K562 (cell line): ENCODE data around the gene EEFSEC. TPM values are rescaled to one million over a fixed set of nuclear protein-coding genes. Genes with fewer than 3 reads are reported as not detected.

ENCODE experiments used
- ATAC-seq: fragments of 200-7000 bp; cut with Tn5 transposase; 3 replicates; pipeline ENCODE4 v1.9.1; 2020; ENCODE audit warnings: moderate library complexity
- BruUV-seq: library from RNA; stranded (reverse); fragments of 400-500 nt; replicated peaks from 2 replicates; lab custom pipeline; 2021; lab: Mats Ljungman, UMichigan
- CTCF ChIA-PET: fragments of 300-600 bp; formaldehyde crosslinking; extraction: SDS; loops from one replicate; lab custom pipeline; 2021; ENCODE audit warnings: low intra/inter-chr PET ratio; lab: Yijun Ruan, JAX
- POLR2A ChIA-PET: fragments of 300-600, 350-650 bp; sonication (Branson Sonifier 250); formaldehyde crosslinking; extraction: SDS; loops from one replicate; lab custom pipeline; 2021; ENCODE audit warnings: antibody characterized with exemption, inconsistent platforms; lab: Yijun Ruan, JAX
- DNase-seq, 4 experiments: peaks; one replicate each; pipeline versions ENCODE4 v3.0.0 to v3.0.0-alpha.2; 2011 to 2018; ENCODE audit warnings: low spot score in 3 of 4, mixed read lengths in 3 of 4; ENCODE audit errors: extremely low read depth in 1 of 4
- FAIRE-seq: peaks from 2 replicates; lab custom pipeline; 2011; peaks lifted over from hg19 to GRCh38; lab: Jason Lieb, UNC
- H2AFZ ChIP-seq: 2 replicates; pipeline ENCODE4 v1.6.0; 2011; ENCODE audit warnings: low read depth, low read length, control low read depth, inconsistent platforms
- H3K27ac ChIP-seq: fragments of 200-600 bp; 3 replicates; pipeline ENCODE4 v1.8.0; 2011; ENCODE audit warnings: low read depth, mild to moderate bottlenecking, control low read depth, inconsistent platforms, low read length, moderate library complexity, mixed read lengths; ENCODE audit errors: extremely low read depth
- H3K27me3 ChIP-seq, 2 experiments: fragments of 300-600 bp in 1 of 2; 2 replicates in 1 of 2; 3 replicates in 1 of 2; pipeline versions ENCODE4 v1.6.0 to v1.8.0; 2011; ENCODE audit warnings: inconsistent platforms in 2 of 2, low read length in 2 of 2, mild to moderate bottlenecking in 1 of 2, mixed read lengths in 1 of 2, moderate library complexity in 1 of 2; ENCODE audit not compliant: control insufficient read depth in 2 of 2, insufficient read depth in 2 of 2
- H3K36me3 ChIP-seq: fragments of 300-600 bp; 3 replicates; pipeline ENCODE4 v1.8.0; 2011; ENCODE audit warnings: mild to moderate bottlenecking, low read length, inconsistent platforms; ENCODE audit not compliant: control insufficient read depth, insufficient read depth
- H3K4me1 ChIP-seq, 2 experiments: fragments of 200-600 bp in 1 of 2; replicated peaks in 1 of 2; 2 replicates in 1 of 2; 3 replicates in 1 of 2; pipeline versions ENCODE4 v1.5.1 to v1.8.0; 2011; ENCODE audit warnings: inconsistent platforms in 2 of 2, low read length in 2 of 2, mild to moderate bottlenecking in 1 of 2, mixed read lengths in 1 of 2, moderate library complexity in 1 of 2; ENCODE audit not compliant: control insufficient read depth in 2 of 2, insufficient read depth in 2 of 2
- H3K4me2 ChIP-seq: 2 replicates; pipeline ENCODE4 v1.6.1; 2011; ENCODE audit warnings: low read length, control low read depth, inconsistent platforms, mixed read lengths; ENCODE audit not compliant: insufficient read depth
- H3K4me3 ChIP-seq: fragments of 200-600 bp; sonication (generic), shearing (Covaris generic); 2 replicates; pipeline ENCODE4 v1.5.1; 2016; ENCODE audit warnings: control low read depth, inconsistent platforms
- H3K79me2 ChIP-seq: fragments of 200-600 bp; 3 replicates; pipeline ENCODE4 v1.8.0; 2011; ENCODE audit warnings: low read length, inconsistent platforms; ENCODE audit not compliant: control insufficient read depth, insufficient read depth
- H3K9ac ChIP-seq, 2 experiments: 2 replicates each; pipeline versions ENCODE4 v1.6.0 to v1.6.1; 2011; ENCODE audit warnings: low read depth in 2 of 2, low read length in 2 of 2, control low read depth in 1 of 2, inconsistent platforms in 1 of 2, mild to moderate bottlenecking in 1 of 2, mixed read lengths in 1 of 2; ENCODE audit not compliant: insufficient read depth in 1 of 2
- H3K9me1 ChIP-seq: one replicate; pipeline ENCODE4 v1.6.0; 2011; ENCODE audit warnings: inconsistent platforms, mild to moderate bottlenecking, low read length, moderate library complexity; ENCODE audit not compliant: control insufficient read depth, insufficient read depth
- H3K9me3 ChIP-seq: replicated peaks from 2 replicates; pipeline ENCODE4 v1.5.1; 2011; ENCODE audit warnings: low read depth, low read length, inconsistent platforms; ENCODE audit not compliant: control insufficient read depth, insufficient read depth
- H4K20me1 ChIP-seq: replicated peaks from 2 replicates; pipeline ENCODE4 v1.6.1; 2011; ENCODE audit warnings: low read length, inconsistent platforms, mixed read lengths; ENCODE audit not compliant: control insufficient read depth, insufficient read depth
- ATF1 ChIP-seq, 2 experiments: fragments of 450-650 bp in 1 of 2; IDR thresholded peaks; 2 replicates each; pipeline ENCODE4 v1.6.1; 2016; ENCODE audit warnings: missing compliant biosample characterization in 1 of 2, missing genetic modification characterization in 1 of 2
- C11orf30 ChIP-seq: fragments of 450-650 bp; IDR thresholded peaks from 2 replicates; pipeline ENCODE4 v1.6.1; 2016; ENCODE audit warnings: low read depth, mild to moderate bottlenecking
- EGR1 ChIP-seq: fragments of 450-650 bp; conservative IDR thresholded peaks from 2 replicates; pipeline ENCODE4 v1.6.1; 2017; ENCODE audit warnings: mild to moderate bottlenecking
- FIP1L1 ChIP-seq: fragments of 200-400 bp; formaldehyde crosslinking; IDR thresholded peaks from 2 replicates; pipeline ENCODE4 v1.6.1; 2018; ENCODE audit warnings: mild to moderate bottlenecking, low read depth, low read length; ENCODE audit not compliant: poor library complexity, severe bottlenecking
- HLTF ChIP-seq: fragments of 450-650 bp; IDR thresholded peaks from 2 replicates; pipeline ENCODE4 v1.6.1; 2016
- MTA2 ChIP-seq: fragments of 450-650 bp; IDR thresholded peaks from 2 replicates; pipeline ENCODE4 v1.6.1; 2016; ENCODE audit warnings: low read depth
- NONO ChIP-seq, 2 experiments: fragments of 200-400 bp in 1 of 2; fragments of 450-650 bp in 1 of 2; formaldehyde crosslinking in 1 of 2; IDR thresholded peaks; 2 replicates each; pipeline ENCODE4 v1.6.1; 2017; ENCODE audit warnings: low read depth in 2 of 2, mild to moderate bottlenecking in 2 of 2, moderate library complexity in 2 of 2, low read length in 1 of 2
- POLR3A ChIP-seq: IDR thresholded peaks from 2 replicates; pipeline ENCODE4 v1.6.1; 2011; ENCODE audit warnings: borderline replicate concordance, mild to moderate bottlenecking, moderate library complexity; ENCODE audit not compliant: insufficient read length, insufficient read depth; ENCODE audit errors: extremely low read depth
- RBM25 ChIP-seq: fragments of 200-400 bp; formaldehyde crosslinking; IDR thresholded peaks from 2 replicates; pipeline ENCODE4 v1.6.1; 2018; ENCODE audit warnings: low read length, low read depth, moderate library complexity; ENCODE audit not compliant: severe bottlenecking
- SNIP1 ChIP-seq: fragments of 450-650 bp; IDR thresholded peaks from 2 replicates; pipeline ENCODE4 v1.7.1; 2017; ENCODE audit warnings: low read depth, mild to moderate bottlenecking
- TEAD4 ChIP-seq, 2 experiments: sonication (generic) in 1 of 2; formaldehyde crosslinking in 1 of 2; IDR thresholded peaks; 2 replicates each; pipeline versions ENCODE4 v1.6.1 to v1.8.0; 2012 to 2022; ENCODE audit warnings: borderline replicate concordance in 1 of 2, inconsistent platforms in 1 of 2, low read length in 1 of 2, mild to moderate bottlenecking in 1 of 2, missing genetic modification reagents in 1 of 2
- U2AF2 ChIP-seq: fragments of 200-400 bp; formaldehyde crosslinking; optimal IDR thresholded peaks from 2 replicates; pipeline ENCODE3; 2017; ENCODE audit warnings: low read depth, mild to moderate bottlenecking, low read length
- ZNF696 ChIP-seq: fragments of 250-450 bp; sonication (Bioruptor Pico); conservative IDR thresholded peaks from 2 replicates; pipeline ENCODE4 v1.4.0; 2020; ENCODE audit warnings: mild to moderate bottlenecking, moderate library complexity
- WGBS: fragments of 100-300 bp; shearing (Covaris generic); methylation state at CpG from one replicate; pipeline ENCODE4 v1.1.6; 2016; ENCODE audit warnings: low coverage, mixed read lengths; ENCODE audit not compliant: insufficient coverage; ENCODE audit errors: missing lambda C conversion rate; 5-methylcytosine and 5-hydroxymethylcytosine counted together
- in situ Hi-C: fragments of 300-500 bp; cut with MboI; formaldehyde crosslinking; loops from 4 replicates; pipeline ENCODE4 v1.15.0; 2018; ENCODE audit warnings: inconsistent platforms, mixed read lengths
- intact Hi-C: fragments of 100-400 bp; cut with micrococcal nuclease; formaldehyde crosslinking; loops from 2 replicates; pipeline ENCODE4 v1.14.2; 2022
- polyA plus RNA-seq, 8 experiments: library from polyadenylated mRNA; depleted of rRNA in 4 of 8; stranded (reverse) in 5 of 8; unstranded in 3 of 8; fragments of >200 nt; fragmentation: Nextera tagmentation in 2 of 8; fragmentation: Illumina TruSeq in 1 of 8; extraction: Ambion mirVana in 2 of 8; extraction: Trizol in 1 of 8; gene quantifications; 2 replicates each; pipeline versions ENCODE4 v1.2.1 to v1.2.3, GENCODE V29; 2011 to 2014; ENCODE audit warnings: inconsistent platforms in 1 of 8, missing spikeins in 1 of 8
- total RNA-seq, 7 experiments: library from RNA; depleted of rRNA in 6 of 7; stranded (reverse); fragments of >200 nt in 6 of 7; fragmentation: Illumina TruSeq in 2 of 7; extraction: Trizol in 2 of 7; gene quantifications; 2 replicates each; pipeline versions ENCODE4 v1.2.1 to v1.2.3, GENCODE V29; 2011 to 2021; ENCODE audit warnings: low replicate concordance in 1 of 7
- TF ChIP-seq, protein P1 (sequence below): fragments of 250-450 bp; sonication (Bioruptor Pico); IDR thresholded peaks from 2 replicates; pipeline ENCODE4 v1.8.0; 2022; ENCODE audit warnings: inconsistent platforms
- TF ChIP-seq, protein P2 (sequence below): fragments of 250-450 bp; sonication (Bioruptor Pico); IDR thresholded peaks from 2 replicates; pipeline ENCODE4 v1.9.0; 2021; ENCODE audit warnings: mild to moderate bottlenecking, inconsistent platforms

The EEFSEC gene
- total and polyA plus RNA-seq, 9 of the 15 experiments (the other 6 are each of a cell fraction or from before 2014, with no cell fraction given) = 0.35 to 11.8 (median 7.7) TPM

DNA sequence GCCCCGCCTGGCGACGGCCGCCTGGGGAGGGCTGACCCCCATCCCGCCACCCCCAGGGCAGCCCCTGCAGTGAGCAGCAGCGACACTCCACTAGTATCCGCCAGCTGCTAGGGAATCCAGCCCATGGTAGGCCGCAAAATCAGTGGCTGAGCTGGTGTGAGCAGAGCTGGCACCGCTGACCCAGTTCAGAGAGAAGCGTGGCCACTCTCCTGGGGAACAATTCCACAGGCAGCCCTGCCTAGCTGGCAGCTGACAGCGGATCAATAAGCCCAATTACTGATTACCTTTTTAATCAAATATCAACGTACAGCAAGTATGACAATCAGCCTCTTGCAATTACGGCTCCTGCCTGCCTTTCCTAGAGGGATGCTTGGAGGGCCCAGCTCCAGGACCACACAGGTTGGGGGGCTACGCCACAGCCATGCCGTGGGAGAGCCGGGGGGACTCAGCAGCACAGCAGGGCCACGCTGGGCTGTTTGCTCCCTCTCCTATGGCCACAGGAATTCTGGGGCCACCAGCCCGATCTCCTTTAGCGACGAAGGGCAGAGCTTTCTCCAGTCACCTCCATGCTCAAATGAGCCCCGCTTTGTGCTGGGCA lies 299.5 kb downstream of the EEFSEC start (continued):
- TF ChIP-seq, protein P1, sequence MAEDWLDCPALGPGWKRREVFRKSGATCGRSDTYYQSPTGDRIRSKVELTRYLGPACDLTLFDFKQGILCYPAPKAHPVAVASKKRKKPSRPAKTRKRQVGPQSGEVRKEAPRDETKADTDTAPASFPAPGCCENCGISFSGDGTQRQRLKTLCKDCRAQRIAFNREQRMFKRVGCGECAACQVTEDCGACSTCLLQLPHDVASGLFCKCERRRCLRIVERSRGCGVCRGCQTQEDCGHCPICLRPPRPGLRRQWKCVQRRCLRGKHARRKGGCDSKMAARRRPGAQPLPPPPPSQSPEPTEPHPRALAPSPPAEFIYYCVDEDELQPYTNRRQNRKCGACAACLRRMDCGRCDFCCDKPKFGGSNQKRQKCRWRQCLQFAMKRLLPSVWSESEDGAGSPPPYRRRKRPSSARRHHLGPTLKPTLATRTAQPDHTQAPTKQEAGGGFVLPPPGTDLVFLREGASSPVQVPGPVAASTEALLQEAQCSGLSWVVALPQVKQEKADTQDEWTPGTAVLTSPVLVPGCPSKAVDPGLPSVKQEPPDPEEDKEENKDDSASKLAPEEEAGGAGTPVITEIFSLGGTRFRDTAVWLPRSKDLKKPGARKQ (CRISPR knock-in tag) = no peak
- TF ChIP-seq TEAD4 (IDR thresholded peaks at IDR 0.05; ENCODE audit: low read length) = no peak
- no peak for TF ChIP-seq TEAD4 (CRISPR knock-in tag; IDR thresholded peaks at IDR 0.05; ENCODE audit: borderline replicate concordance)
- TF ChIP-seq NONO (IDR thresholded peaks at IDR 0.05; ENCODE audit: low read depth in 2 of 2, low read length in 1 of 2) = no peak

DNA sequence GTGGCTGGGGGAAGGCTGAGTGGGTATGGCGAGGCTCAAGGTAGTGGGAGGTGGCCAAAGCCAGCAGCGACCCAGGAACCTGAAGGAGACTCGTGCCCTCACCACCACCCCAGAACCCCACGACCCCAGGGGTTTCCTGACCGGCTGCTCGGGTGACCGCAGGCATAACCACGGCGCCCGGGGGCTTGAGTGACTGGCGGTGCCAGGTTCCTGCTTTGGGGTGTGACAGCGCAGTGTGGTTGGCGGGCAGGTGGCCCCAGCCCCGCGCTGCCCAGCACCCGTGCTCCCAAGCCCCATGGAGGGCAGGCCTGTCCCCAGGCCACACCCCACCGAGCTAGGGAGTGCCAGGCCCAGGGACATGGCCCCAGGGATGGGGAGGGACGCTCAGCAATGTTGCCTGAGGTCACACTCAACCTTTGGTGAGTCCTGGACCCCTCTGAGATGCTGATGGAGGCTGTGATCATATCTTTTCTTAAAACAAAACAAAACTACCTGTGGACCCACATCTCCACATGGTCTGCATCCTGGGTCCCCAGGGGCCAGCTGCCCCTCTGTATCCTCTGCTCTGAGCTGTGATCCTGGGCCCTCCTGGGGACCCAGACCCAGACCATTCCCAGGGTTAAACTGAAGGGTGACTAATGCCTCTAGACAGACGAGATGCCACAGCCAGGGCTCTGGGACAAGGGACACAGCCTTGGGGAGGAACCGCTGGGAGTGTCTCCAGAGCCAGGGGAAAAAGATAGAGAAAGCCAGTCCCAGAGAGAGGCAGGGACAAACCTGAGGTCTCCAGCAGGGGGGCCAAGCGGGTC lies 300.4 kb downstream of the EEFSEC start:
- Histone ChIP-seq H3K4me3 (no peak overlapping the region), H3K27ac (no peak overlapping the region), H3K9ac (no peak overlapping the region), H3K9me3 (no peaks in the 10 kb centered on the region), H3K79me2 (no peaks in the 10 kb centered on the region), H2AFZ (no peak overlapping the region), H4K20me1 (no peaks in the 10 kb centered on the region), H3K9me1 (no peaks in the 10 kb centered on the region), H3K27me3 (no peaks in the 10 kb centered on the region; a peak in 3 of 5 replicates), H3K4me1 (peaks cover 6 to 49% of the 10 kb centered on the region in 2 experiments; a peak in 3 of 5 replicates), H3K36me3 (no peaks in the 10 kb centered on the region), H3K4me2 (no peak overlapping the region)
- ChIA-PET POLR2A (interaction anchor here (0.7 kb wide), 1 partner anchor 12 kb away, joined by 3 read pairs; no protein-coding TSS in a partner anchor), CTCF (no interaction called here)
- BruUV-seq = no TSS peak
- intact Hi-C loops (no loop called here), in situ Hi-C loops (no loop called here)
- ATAC-seq = peak; percentile 44
- WGBS = 35% methylated on average over 6 of the region's 21 CpGs
- FAIRE-seq = no peak
- DNase-seq = no peak
- TF ChIP-seq C11orf30 (no peak), EGR1 (no peak), ZNF696 (CRISPR knock-in tag) (no peak), MTA2 (no peak), RBM25 (no peak), FIP1L1 (no peak), SNIP1 (no peak), HLTF (no peak), U2AF2 (no peak), ATF1 (CRISPR knock-in tag; IDR thresholded peaks at IDR 0.05) (no peak), ATF1 (tag; IDR thresholded peaks at IDR 0.05) (no peak), POLR3A (no peak)
- TF ChIP-seq, protein P2, sequence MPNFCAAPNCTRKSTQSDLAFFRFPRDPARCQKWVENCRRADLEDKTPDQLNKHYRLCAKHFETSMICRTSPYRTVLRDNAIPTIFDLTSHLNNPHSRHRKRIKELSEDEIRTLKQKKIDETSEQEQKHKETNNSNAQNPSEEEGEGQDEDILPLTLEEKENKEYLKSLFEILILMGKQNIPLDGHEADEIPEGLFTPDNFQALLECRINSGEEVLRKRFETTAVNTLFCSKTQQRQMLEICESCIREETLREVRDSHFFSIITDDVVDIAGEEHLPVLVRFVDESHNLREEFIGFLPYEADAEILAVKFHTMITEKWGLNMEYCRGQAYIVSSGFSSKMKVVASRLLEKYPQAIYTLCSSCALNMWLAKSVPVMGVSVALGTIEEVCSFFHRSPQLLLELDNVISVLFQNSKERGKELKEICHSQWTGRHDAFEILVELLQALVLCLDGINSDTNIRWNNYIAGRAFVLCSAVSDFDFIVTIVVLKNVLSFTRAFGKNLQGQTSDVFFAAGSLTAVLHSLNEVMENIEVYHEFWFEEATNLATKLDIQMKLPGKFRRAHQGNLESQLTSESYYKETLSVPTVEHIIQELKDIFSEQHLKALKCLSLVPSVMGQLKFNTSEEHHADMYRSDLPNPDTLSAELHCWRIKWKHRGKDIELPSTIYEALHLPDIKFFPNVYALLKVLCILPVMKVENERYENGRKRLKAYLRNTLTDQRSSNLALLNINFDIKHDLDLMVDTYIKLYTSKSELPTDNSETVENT = no peak
